Tibial nerve (tissue), 3 donors: ENCODE data around the gene UNC79.

Experiments
- CTCF ChIP-seq, 5 experiments: fragments of 200-600 bp in 3 of 5; fragments of 450-650 bp in 2 of 5; sonication (generic) in 3 of 5; IDR thresholded peaks; one replicate each; pipeline ENCODE4 v1.5.1; 2016 to 2019; ENCODE audit warnings: antibody characterized with exemption in 5 of 5, mild to moderate bottlenecking in 3 of 5, moderate library complexity in 2 of 5
- POLR2A ChIP-seq, 2 donors: fragments of 450-650 bp; IDR thresholded peaks; one replicate each; pipeline ENCODE4 v1.6.1; 2017; ENCODE audit warnings: antibody characterized with exemption in 2 of 2, mild to moderate bottlenecking in 2 of 2, moderate library complexity in 2 of 2

GRCh38 chr14:93587330-93587729 lies 156.6 kb downstream of the UNC79 start:
- TF ChIP-seq CTCF (IDR thresholded peaks at IDR 0.05) = no peak
- TF ChIP-seq POLR2A (IDR thresholded peaks at IDR 0.05) = no peak
